GM13977 (cell line): ENCODE data around the gene AHDC1.
"Not testable (repeated sequence)": the region's sequence is repeated elsewhere in the genome, so short reads cannot be mapped to it uniquely, and the experiment has no call there.

Experiments used
- DNase-seq: peaks from one replicate; pipeline ENCODE4 v3.0.0; 2012; ENCODE audit warnings: low spot score
- in situ Hi-C: fragments of 300-500 bp; cut with MboI; formaldehyde crosslinking; loops from one replicate; pipeline ENCODE4 v1.12.0; 2022; ENCODE audit warnings: low sequenced_read_pairs, low pct_unique_long_range_greater_than_20kb, mixed read lengths, inconsistent platforms; ENCODE audit not compliant: unreplicated experiment
- TF ChIP-seq, protein P1 (sequence below): IDR thresholded peaks from 2 replicates; pipeline ENCODE4 v1.5.1; 2012; ENCODE audit warnings: mild to moderate bottlenecking, control low read depth; ENCODE audit not compliant: insufficient read depth; ENCODE audit errors: extremely low read depth, missing control alignments

The AHDC1 gene

DNA sequence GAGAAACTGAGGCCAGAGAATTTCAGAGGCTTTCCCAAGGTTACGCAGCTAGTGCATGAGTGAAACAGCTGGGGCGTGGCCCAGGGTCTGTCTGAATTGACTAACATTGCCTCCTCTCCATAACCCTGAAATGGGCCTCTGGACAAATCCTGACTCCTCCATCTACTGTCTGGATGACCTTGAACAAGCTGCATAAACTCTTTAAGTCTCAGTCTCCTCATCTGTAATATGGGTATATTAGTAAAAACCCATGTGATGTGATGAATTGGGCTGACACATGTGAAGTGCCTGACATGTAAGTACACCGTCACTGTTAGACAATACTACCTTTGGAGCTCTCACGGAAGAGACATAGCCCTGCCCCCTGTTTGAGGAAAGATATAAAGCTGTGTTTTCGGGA is 43.4 kb upstream of the AHDC1 start:
- in situ Hi-C loops = no loop called here
- TF ChIP-seq, protein P1, sequence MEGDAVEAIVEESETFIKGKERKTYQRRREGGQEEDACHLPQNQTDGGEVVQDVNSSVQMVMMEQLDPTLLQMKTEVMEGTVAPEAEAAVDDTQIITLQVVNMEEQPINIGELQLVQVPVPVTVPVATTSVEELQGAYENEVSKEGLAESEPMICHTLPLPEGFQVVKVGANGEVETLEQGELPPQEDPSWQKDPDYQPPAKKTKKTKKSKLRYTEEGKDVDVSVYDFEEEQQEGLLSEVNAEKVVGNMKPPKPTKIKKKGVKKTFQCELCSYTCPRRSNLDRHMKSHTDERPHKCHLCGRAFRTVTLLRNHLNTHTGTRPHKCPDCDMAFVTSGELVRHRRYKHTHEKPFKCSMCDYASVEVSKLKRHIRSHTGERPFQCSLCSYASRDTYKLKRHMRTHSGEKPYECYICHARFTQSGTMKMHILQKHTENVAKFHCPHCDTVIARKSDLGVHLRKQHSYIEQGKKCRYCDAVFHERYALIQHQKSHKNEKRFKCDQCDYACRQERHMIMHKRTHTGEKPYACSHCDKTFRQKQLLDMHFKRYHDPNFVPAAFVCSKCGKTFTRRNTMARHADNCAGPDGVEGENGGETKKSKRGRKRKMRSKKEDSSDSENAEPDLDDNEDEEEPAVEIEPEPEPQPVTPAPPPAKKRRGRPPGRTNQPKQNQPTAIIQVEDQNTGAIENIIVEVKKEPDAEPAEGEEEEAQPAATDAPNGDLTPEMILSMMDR = no peak
- DNase-seq = no peak

DNA sequence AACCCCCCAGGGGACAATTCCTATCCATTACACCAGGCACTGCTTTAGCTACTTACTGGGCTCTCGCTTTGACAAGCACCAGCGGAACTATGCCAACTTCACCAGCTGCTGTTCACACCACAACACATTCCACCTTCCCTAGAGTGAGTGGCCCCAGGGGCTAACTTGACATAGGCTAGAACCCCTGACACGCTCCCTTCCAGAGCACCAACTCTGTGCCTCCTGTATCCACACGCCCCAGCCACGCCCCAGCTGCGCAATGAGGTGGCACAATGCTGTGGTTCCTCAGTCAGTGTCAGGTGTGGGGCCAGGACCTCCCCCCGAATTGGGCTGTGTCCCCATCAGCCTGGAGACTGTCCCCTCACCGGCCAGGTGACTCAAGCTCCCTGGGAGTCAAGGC is 42.7 kb upstream of the AHDC1 start:
- TF ChIP-seq, protein P1 = no peak
- DNase-seq = no peak
- in situ Hi-C loops = no loop called here

DNA sequence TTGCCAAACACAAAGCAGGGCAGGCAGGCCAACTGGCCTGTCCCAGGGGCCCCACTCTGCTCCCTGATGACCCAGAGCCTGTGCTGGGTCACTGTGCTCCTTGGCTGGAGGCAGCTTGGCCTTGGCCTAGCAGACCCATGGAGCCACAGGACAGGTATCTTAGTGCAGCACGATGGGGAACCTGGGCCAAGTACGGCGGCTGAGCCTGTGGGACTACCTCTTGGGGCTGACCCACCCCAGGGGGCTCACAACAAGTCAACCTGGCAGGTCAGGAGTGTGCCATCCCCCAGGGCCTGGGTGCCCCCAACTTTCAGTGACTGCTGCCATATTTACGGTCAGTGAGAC is 41.1 kb upstream of the AHDC1 start:
- in situ Hi-C loops = no loop called here
- DNase-seq = no peak
- TF ChIP-seq, protein P1 = no peak

DNA sequence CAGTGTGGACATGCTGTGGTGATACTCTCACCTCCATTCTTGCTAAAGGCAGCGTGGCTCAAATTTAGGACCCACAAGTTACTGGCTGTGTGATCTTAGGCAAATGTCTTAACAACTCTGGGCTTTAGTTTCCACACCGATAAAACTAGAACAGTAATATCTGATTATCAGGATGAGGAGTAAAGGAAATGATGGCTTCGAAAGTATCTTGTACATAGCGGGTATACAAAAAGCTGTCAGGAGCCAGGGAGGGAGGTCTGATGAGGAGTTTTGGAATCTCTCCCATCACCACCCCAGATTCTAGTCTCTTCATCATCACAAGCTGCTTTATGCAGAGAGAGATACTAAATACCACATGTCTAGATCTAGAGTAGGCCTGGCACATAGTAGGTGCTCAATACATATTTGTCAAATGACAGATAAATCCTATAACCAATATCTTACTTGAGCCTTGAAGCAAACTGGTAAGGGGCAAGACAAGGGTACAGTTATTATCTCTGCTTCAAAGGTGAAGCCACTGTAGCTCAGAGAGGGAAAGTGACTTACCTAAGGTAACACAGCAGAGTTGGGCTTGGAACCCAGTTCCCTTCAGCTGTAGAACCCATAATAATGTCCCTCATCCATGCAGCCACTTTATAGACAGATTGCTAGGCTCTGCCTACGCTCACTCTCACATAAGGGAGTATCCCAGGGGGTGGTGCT is 40.6 kb upstream of the AHDC1 start:
- TF ChIP-seq, protein P1 = no peak
- in situ Hi-C loops = no loop called here
- DNase-seq = no peak

DNA sequence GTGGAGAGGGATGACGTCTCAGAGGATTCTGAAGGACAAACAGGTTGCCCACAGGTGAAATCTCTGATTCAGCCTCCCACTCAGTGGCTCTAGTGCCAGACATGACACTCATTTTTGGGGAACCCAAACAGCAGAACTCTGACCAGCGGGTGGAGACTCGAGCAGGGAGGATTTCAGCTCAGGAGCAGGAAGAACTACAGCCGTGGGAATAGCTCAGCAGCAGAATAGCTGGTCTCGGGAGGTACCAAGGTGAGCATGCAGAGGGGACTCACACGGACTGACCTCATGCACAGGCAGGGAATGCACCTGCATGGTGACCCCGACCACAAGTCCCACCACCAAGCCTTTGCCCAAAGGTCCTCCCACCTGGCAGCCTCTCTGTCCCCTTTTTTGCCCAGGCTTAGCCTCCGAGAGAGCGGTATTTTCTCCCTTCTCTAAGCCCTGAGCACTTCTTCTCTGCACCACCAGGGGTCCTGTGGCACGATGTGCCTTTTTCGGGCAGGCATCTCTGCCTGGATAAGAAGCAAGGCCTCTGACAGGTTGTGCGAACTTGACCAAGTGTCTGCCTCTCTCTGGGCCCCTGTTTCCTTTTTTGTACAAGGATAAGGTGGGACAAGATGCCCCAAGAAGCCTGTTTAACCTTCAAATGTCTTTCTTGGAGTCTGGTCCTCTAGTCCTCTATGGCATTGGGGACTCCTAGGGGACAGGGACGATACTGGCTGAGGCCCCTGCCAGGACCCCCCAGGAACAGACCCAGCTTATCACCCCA is 39.8 kb upstream of the AHDC1 start:
- TF ChIP-seq, protein P1 = peak; percentile 83
- in situ Hi-C loops = no loop called here
- DNase-seq = peak; percentile 74

DNA sequence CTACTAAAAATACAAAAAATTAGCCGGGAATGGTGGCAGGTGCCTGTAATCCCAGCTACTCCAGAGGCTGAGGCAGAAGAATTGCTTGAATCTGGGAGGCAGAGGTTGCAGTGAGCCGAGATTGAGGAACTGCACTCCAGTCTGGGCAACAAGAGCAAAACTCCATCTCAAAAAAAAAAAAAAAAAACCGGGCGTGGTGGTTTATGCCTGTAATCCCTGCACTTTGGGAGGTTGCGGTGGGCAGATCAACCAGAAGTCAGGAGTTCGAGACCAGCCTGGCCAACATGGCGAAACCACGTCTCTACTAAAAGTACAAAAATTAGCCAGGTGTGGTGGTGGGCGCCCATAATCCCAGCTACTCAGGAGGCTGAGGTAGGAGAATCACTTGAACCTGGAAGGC is 36.6 kb upstream of the AHDC1 start:
- DNase-seq, in situ Hi-C loops: not testable (repeated sequence)

DNA sequence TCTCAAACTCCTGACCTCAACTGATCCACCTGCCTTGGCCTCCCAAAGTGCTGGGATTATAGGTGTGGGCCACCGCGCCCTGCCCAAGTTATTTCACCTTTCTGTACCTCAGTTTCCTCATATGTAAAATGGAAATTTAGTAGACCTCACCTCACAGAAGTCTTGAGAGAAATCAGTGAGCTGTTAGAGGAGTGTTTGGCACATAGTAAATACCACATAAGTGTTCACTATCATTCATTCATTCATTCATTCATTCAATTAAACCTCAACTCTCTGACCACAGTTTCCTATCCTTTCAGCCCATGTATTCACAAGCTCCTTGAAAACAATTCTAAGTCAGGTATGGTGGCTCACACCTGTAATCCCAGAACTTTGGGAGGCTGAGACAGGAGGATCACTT is 34.9 kb upstream of the AHDC1 start:
- in situ Hi-C loops = no loop called here
- TF ChIP-seq, protein P1 = no peak
- DNase-seq = no peak
